RWPE2 (cell line): Measurements from ENCODE around the gene YWHAE.
A peak's percentile ranks its signal among the peaks of the same experiment; 100 is the strongest.
"Not testable (repeated sequence)": the region's sequence is repeated elsewhere in the genome, so short reads cannot be mapped to it uniquely, and the experiment has no call there.

Experiments
- ATAC-seq: fragments of 200-7000 bp; cut with Tn5 transposase; 3 replicates; pipeline ENCODE4 v1.9.1; 2021; ENCODE audit warnings: low read depth
- DNase-seq: peaks from one replicate; pipeline ENCODE4 v3.0.0-alpha.2; 2020; ENCODE audit warnings: low spot score
- H3K27ac ChIP-seq: fragments of 450-650 bp; 2 replicates; pipeline ENCODE4 v1.5.1; 2017; ENCODE audit warnings: mild to moderate bottlenecking; ENCODE audit not compliant: poor library complexity, severe bottlenecking
- H3K27me3 ChIP-seq: fragments of 250-450 bp; sonication (Bioruptor Pico); 2 replicates; pipeline ENCODE4 v1.5.1; 2021; ENCODE audit warnings: mild to moderate bottlenecking, moderate library complexity; ENCODE audit not compliant: insufficient read depth, poor library complexity, severe bottlenecking
- H3K36me3 ChIP-seq: fragments of 250-450 bp; sonication (Bioruptor Pico); 2 replicates; pipeline ENCODE4 v1.5.1; 2020; ENCODE audit warnings: low read depth, mild to moderate bottlenecking, moderate library complexity
- H3K4me1 ChIP-seq: fragments of 250-450 bp; sonication (Bioruptor Pico); 2 replicates; pipeline ENCODE4 v1.5.1; 2021; ENCODE audit warnings: mild to moderate bottlenecking, moderate library complexity; ENCODE audit not compliant: insufficient read depth, poor library complexity, severe bottlenecking
- H3K4me3 ChIP-seq: fragments of 250-450 bp; sonication (Bioruptor Pico); 2 replicates; pipeline ENCODE4 v1.5.1; 2021; ENCODE audit warnings: mild to moderate bottlenecking, moderate library complexity; ENCODE audit not compliant: severe bottlenecking
- H3K9me3 ChIP-seq: fragments of 250-450 bp; sonication (Bioruptor Pico); 2 replicates; pipeline ENCODE4 v1.5.1; 2021; ENCODE audit warnings: mild to moderate bottlenecking, moderate library complexity; ENCODE audit not compliant: severe bottlenecking
- TF ChIP-seq, protein P1 (sequence below): fragments of 450-650 bp; IDR thresholded peaks from one replicate; pipeline ENCODE4 v1.5.1; 2017; ENCODE audit warnings: mild to moderate bottlenecking, moderate library complexity; ENCODE audit not compliant: poor library complexity, severe bottlenecking

The YWHAE gene

DNA sequence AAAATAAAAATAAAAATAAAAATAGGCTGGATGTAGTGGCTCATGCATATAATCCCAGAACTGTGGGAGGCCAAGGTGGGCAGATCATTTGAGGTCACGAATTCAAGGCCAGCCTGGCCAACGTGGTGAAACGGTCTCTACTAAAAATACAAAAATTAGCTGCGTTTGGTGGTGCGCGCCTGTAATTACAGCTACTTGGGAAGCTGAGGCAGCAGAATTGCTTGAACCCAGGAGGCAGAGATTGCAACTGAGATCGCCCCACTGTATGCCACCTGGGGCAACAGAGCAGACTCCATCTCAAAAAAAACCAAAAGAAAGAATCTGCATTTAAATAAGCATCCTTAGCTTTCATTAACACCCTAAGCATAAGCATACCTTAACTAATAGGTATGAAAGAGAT is 33.8 kb downstream of the YWHAE start:
- no peak for DNase-seq
- TF ChIP-seq, protein P1, sequence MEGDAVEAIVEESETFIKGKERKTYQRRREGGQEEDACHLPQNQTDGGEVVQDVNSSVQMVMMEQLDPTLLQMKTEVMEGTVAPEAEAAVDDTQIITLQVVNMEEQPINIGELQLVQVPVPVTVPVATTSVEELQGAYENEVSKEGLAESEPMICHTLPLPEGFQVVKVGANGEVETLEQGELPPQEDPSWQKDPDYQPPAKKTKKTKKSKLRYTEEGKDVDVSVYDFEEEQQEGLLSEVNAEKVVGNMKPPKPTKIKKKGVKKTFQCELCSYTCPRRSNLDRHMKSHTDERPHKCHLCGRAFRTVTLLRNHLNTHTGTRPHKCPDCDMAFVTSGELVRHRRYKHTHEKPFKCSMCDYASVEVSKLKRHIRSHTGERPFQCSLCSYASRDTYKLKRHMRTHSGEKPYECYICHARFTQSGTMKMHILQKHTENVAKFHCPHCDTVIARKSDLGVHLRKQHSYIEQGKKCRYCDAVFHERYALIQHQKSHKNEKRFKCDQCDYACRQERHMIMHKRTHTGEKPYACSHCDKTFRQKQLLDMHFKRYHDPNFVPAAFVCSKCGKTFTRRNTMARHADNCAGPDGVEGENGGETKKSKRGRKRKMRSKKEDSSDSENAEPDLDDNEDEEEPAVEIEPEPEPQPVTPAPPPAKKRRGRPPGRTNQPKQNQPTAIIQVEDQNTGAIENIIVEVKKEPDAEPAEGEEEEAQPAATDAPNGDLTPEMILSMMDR = no peak
- H3K36me3 ChIP-seq = peaks cover 62% of the 10 kb centered on the region
- no peaks in the 10 kb centered on the region for H3K27me3 ChIP-seq
- no peak overlapping the region for H3K4me3 ChIP-seq
- peaks cover 33% of the 10 kb centered on the region for H3K4me1 ChIP-seq
- peak overlapping the region; percentile 38 for H3K27ac ChIP-seq
- no peak for ATAC-seq
- no peaks in the 10 kb centered on the region for H3K9me3 ChIP-seq

GRCh38 chr17:1365445-1366039 is 34.5 kb downstream of the YWHAE start:
- Histone ChIP-seq H3K27me3 (no peaks in the 10 kb centered on the region), H3K36me3 (peaks cover 62% of the 10 kb centered on the region), H3K4me3 (no peak overlapping the region), H3K27ac (peak overlapping the region; percentile 38), H3K9me3 (no peaks in the 10 kb centered on the region), H3K4me1 (peaks cover 33% of the 10 kb centered on the region)
- peak; percentile 67 for ATAC-seq
- TF ChIP-seq, protein P1 = peak; percentile 94
- DNase-seq = no peak

DNA sequence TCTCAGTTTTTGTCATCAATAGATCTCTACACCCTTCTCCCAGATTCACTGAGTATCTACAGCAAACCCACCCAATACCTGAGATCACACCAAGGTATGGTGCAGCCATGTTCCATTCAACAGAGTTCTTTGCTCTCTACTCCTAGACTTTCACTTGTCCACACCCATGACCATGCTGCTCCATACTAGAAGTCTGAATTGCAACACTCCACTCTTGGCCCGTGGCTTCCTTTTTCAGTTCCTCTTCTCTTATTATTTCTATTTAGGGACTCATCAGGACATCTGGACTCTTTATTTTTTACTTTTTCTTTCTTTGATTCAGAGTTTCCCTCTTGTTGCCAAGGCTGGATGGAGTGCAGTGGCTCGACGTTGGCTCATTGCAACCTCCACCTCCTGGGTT is 37.1 kb downstream of the YWHAE start:
- H3K9me3 ChIP-seq = no peaks in the 10 kb centered on the region
- peaks cover 73% of the 10 kb centered on the region for H3K36me3 ChIP-seq
- no peaks in the 10 kb centered on the region for H3K27me3 ChIP-seq
- DNase-seq = no peak
- no peak overlapping the region for H3K4me3 ChIP-seq
- no peak overlapping the region for H3K27ac ChIP-seq
- ATAC-seq = no peak
- TF ChIP-seq, protein P1 = no peak
- peaks cover 25% of the 10 kb centered on the region for H3K4me1 ChIP-seq

GRCh38 chr17:1362065-1362848 is 37.8 kb downstream of the YWHAE start:
- no peaks in the 10 kb centered on the region for H3K9me3 ChIP-seq
- ATAC-seq = no peak
- no peak overlapping the region for H3K4me3 ChIP-seq
- no peaks in the 10 kb centered on the region for H3K27me3 ChIP-seq
- TF ChIP-seq, protein P1 = no peak
- no peak overlapping the region for H3K27ac ChIP-seq
- no peak for DNase-seq
- H3K4me1 ChIP-seq = peaks cover 23% of the 10 kb centered on the region
- H3K36me3 ChIP-seq = peaks cover 78% of the 10 kb centered on the region

DNA sequence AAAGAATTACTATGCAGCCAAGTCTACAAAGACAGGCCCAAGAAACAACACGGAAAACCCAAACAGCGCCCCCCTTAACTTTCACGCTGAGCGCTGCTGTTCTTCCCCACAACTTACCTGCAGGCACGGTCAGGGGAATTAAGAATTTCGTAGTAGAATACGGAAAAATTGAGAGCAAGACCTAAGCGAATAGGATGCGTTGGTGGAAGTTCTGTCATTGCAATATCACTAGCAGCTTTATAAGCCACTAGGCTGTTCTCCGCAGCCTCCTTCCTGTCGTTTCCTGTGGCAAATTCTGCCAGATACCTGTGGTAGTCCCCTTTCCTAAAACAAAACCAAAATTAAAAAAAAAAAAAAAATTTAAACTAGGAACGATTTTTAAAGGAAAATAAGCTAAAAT is 39.0 kb downstream of the YWHAE start:
- peaks cover 12% of the 10 kb centered on the region for H3K4me1 ChIP-seq

DNA sequence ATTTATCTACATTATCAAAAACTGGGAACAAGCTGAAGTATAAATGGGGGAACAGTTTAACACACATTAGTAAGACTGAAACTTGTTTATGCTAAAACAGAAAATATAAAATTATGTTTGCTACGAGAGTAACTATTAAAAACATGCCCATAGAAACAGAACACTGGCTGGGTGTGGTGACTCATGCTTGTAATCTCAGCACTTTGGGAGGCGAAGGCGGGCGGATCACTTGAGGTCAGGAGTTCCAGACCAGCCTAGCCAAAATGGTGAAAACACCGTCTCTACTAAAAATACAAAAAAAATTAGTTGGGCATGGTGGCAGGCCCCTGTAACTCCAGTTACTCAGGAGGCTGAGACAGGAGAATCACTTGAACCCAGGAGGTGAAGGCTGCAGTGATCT is 39.7 kb downstream of the YWHAE start:
- not testable (repeated sequence) for H3K4me3 ChIP-seq, ATAC-seq, H3K4me1 ChIP-seq, H3K27me3 ChIP-seq, H3K9me3 ChIP-seq, DNase-seq, H3K27ac ChIP-seq
- H3K36me3 ChIP-seq = peaks cover 94% of the 10 kb centered on the region

More for the DNA sequence above, 39.0 kb downstream of the YWHAE start:
- H3K27ac ChIP-seq = no peak overlapping the region
- TF ChIP-seq, protein P1 = no peak
- no peak overlapping the region for H3K4me3 ChIP-seq
- DNase-seq = no peak
- ATAC-seq = no peak
- peaks cover 88% of the 10 kb centered on the region for H3K36me3 ChIP-seq
- no peaks in the 10 kb centered on the region for H3K27me3 ChIP-seq
- no peaks in the 10 kb centered on the region for H3K9me3 ChIP-seq
